A673 (cell line): ENCODE measurements around the gene LMBRD1. TPM values are rescaled to one million over a fixed set of nuclear protein-coding genes. Genes with fewer than 3 reads are reported as not detected.

ENCODE experiments used
- BruUV-seq: library from RNA; stranded (reverse); fragments of 400-500 nt; replicated peaks from 2 replicates; lab custom pipeline; 2021; lab: Mats Ljungman, UMichigan
- CTCF ChIA-PET: fragments of 300-600 bp; sonication (Branson Sonifier 250); formaldehyde crosslinking; loops from one replicate; lab custom pipeline; 2022; ENCODE audit warnings: antibody characterized with exemption; lab: Charles Lee
- POLR2A ChIA-PET: fragments of 300-600 bp; sonication (Branson Sonifier 250); formaldehyde crosslinking; loops from one replicate; lab custom pipeline; 2022; ENCODE audit warnings: antibody characterized with exemption; ENCODE audit not compliant: low non-redundant PET; lab: Charles Lee
- DNase-seq: peaks from one replicate; pipeline ENCODE4 v3.0.0-alpha.2; 2015; ENCODE audit warnings: low spot score
- H3K27ac ChIP-seq: fragments of 200-600 bp; sonication (generic); 2 replicates; pipeline ENCODE4 v1.5.1; 2016; ENCODE audit warnings: mixed run types, low read depth, mild to moderate bottlenecking, mixed read lengths, antibody characterized with exemption, low read length; ENCODE audit not compliant: poor library complexity, severe bottlenecking
- H3K27me3 ChIP-seq: fragments of 200-600 bp; sonication (generic); replicated peaks from 2 replicates; pipeline ENCODE4 v1.6.1; 2017; ENCODE audit warnings: mixed run types, low read depth, mild to moderate bottlenecking, mixed read lengths, antibody characterized with exemption, low read length; ENCODE audit not compliant: insufficient read depth, poor library complexity
- H3K36me3 ChIP-seq: fragments of 200-600 bp; sonication (generic); 2 replicates; pipeline ENCODE4 v1.6.1; 2016; ENCODE audit warnings: mixed run types, mild to moderate bottlenecking, mixed read lengths, antibody characterized with exemption, low read length; ENCODE audit not compliant: insufficient read depth, poor library complexity, severe bottlenecking
- H3K4me1 ChIP-seq: fragments of 200-600 bp; sonication (generic); 2 replicates; pipeline ENCODE4 v1.6.1; 2017; ENCODE audit warnings: mixed run types, mild to moderate bottlenecking, mixed read lengths, antibody characterized with exemption, low read length; ENCODE audit not compliant: insufficient read depth, poor library complexity, severe bottlenecking
- H3K4me3 ChIP-seq: fragments of 200-600 bp; sonication (generic); 2 replicates; pipeline ENCODE4 v1.5.1; 2016; ENCODE audit warnings: low read depth, mixed run types, mild to moderate bottlenecking, mixed read lengths, low read length; ENCODE audit not compliant: poor library complexity, severe bottlenecking
- H3K9me3 ChIP-seq: fragments of 200-600 bp; sonication (generic); 2 replicates; pipeline ENCODE4 v1.6.1; 2016; ENCODE audit warnings: mixed run types, low read depth, mild to moderate bottlenecking, mixed read lengths, antibody characterized with exemption, low read length; ENCODE audit not compliant: poor library complexity, severe bottlenecking
- EZH2 ChIP-seq: fragments of 200-600 bp; sonication (generic); IDR thresholded peaks from 2 replicates; pipeline ENCODE4 v1.6.1; 2017; ENCODE audit warnings: borderline replicate concordance, low read depth, mild to moderate bottlenecking, mixed read lengths, antibody characterized with exemption, low read length; ENCODE audit not compliant: poor library complexity, severe bottlenecking
- intact Hi-C: fragments of 100-400 bp; cut with micrococcal nuclease; formaldehyde crosslinking; loops from one replicate; pipeline ENCODE4 v1.10.0; 2022; ENCODE audit not compliant: unreplicated experiment
- total RNA-seq: library from RNA; stranded (reverse); gene quantifications from 2 replicates; pipeline ENCODE4 v1.2.3, GENCODE V29; 2021
- TF ChIP-seq, protein P1 (sequence below): fragments of 300-800, 200-600 bp; sonication (generic); conservative IDR thresholded peaks from 2 replicates; pipeline ENCODE4 v1.5.1; 2017; ENCODE audit warnings: low read depth, mild to moderate bottlenecking, antibody characterized with exemption, low read length, moderate library complexity, mixed read lengths

LMBRD1 gene
- total RNA-seq, 1 experiment from 2014 or later: 19.8 TPM

DNA sequence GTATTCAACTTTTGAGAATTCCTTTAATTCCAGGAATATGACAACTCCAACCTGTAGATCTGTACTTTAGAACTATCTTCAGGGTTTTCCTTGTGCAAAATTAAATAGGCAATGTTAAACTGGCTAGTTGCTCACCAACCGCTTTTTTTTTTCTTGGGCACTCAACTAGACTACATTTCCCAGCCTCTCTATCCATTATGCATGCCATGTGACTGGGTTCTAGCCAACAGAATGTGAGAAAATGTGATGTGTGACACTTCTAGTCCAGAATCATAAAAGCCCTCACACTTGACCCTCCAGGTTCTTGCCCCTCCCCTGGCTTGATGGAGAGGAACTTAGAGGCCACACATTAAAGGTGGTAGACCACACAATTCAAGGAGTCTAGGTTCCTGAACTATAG, 166.0 kb downstream of the LMBRD1 start:
- Histone ChIP-seq H3K4me3 (no peak overlapping the region), H3K4me1 (no peaks in the 10 kb centered on the region), H3K27me3 (no peaks in the 10 kb centered on the region), H3K36me3 (no peaks in the 10 kb centered on the region), H3K27ac (no peak overlapping the region), H3K9me3 (no peaks in the 10 kb centered on the region)
- DNase-seq: no peak
- TF ChIP-seq, protein P1, sequence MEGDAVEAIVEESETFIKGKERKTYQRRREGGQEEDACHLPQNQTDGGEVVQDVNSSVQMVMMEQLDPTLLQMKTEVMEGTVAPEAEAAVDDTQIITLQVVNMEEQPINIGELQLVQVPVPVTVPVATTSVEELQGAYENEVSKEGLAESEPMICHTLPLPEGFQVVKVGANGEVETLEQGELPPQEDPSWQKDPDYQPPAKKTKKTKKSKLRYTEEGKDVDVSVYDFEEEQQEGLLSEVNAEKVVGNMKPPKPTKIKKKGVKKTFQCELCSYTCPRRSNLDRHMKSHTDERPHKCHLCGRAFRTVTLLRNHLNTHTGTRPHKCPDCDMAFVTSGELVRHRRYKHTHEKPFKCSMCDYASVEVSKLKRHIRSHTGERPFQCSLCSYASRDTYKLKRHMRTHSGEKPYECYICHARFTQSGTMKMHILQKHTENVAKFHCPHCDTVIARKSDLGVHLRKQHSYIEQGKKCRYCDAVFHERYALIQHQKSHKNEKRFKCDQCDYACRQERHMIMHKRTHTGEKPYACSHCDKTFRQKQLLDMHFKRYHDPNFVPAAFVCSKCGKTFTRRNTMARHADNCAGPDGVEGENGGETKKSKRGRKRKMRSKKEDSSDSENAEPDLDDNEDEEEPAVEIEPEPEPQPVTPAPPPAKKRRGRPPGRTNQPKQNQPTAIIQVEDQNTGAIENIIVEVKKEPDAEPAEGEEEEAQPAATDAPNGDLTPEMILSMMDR: no peak
- TF ChIP-seq EZH2: no peak
- POLR2A ChIA-PET: no interaction called here
- no TSS peak for BruUV-seq
- CTCF ChIA-PET: no interaction called here
- intact Hi-C loops: no loop called here

DNA sequence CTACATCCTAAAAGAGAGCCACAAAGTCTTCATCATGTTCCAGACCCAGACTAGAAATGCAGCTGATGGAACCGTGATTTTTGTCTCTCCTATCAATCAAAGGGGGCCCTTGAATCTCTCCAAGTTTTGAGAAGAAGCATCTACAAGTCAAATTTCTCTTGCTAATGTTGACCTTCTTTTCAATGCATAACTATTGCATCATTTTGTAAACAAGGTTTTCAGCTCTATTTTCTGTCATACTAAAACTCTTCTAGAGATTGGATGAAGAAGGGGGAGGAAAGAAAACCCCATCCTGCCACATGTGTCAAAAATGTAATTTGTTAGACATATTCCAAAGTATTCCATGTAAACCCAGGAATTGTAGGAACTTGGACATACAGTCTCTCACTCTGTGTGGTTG, 169.2 kb downstream of the LMBRD1 start:
- Histone ChIP-seq H3K4me3 (no peak overlapping the region), H3K36me3 (no peaks in the 10 kb centered on the region), H3K27me3 (no peaks in the 10 kb centered on the region), H3K27ac (no peak overlapping the region), H3K9me3 (no peaks in the 10 kb centered on the region), H3K4me1 (no peaks in the 10 kb centered on the region)
- DNase-seq: no peak
- CTCF ChIA-PET: no interaction called here
- POLR2A ChIA-PET: no interaction called here
- no peak for TF ChIP-seq EZH2
- TF ChIP-seq, protein P1: no peak
- intact Hi-C loops: no loop called here
- no TSS peak for BruUV-seq

DNA sequence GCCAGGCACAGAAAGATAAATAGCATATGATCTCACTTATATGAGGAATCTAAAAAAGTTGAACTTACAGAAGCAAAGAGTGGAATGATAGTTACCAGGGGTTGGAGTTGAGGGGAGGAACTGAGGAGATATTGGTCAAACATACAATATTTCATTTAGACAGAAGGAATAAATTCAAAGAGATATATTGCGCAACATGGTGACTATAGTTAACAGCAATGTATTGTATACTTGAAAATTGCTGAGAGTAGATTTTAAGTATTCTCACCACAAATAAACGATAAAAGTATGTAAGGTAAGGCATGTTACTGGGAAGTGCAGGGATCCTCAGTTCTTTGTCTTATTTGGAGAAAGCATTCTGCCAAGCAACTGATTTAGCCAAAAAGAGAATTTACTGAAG, 171.9 kb downstream of the LMBRD1 start:
- Histone ChIP-seq H3K36me3 (no peaks in the 10 kb centered on the region), H3K9me3 (no peaks in the 10 kb centered on the region), H3K4me1 (no peaks in the 10 kb centered on the region), H3K27me3 (no peaks in the 10 kb centered on the region), H3K4me3 (no peak overlapping the region), H3K27ac (no peak overlapping the region)
- intact Hi-C loops: no loop called here
- CTCF ChIA-PET: no interaction called here
- POLR2A ChIA-PET: no interaction called here
- DNase-seq: no peak
- no TSS peak for BruUV-seq
- TF ChIP-seq, protein P1: no peak
- no peak for TF ChIP-seq EZH2

Other genes starting within 250 kb of the LMBRD1 start
- gene COL19A1, start 69.5 kb upstream of the LMBRD1 start, total RNA-seq: 0.31 and 0.37 TPM in 2 replicates